HepG2 (cell line): ENCODE results near the gene IL15RA. TPM values are rescaled to one million over a fixed set of nuclear protein-coding genes. Genes with fewer than 3 reads are reported as not detected.

Experiments
- ATAC-seq: fragments of 200-7000 bp; cut with Tn5 transposase; 3 replicates; pipeline ENCODE4 v1.9.1; 2020; ENCODE audit warnings: mild to moderate bottlenecking, moderate library complexity
- BruUV-seq: library from RNA; stranded (reverse); fragments of 400-500 nt; replicated peaks from 2 replicates; lab custom pipeline; 2021; lab: Mats Ljungman, UMichigan
- CTCF ChIA-PET: fragments of 300-600 bp; formaldehyde crosslinking; extraction: SDS; loops from one replicate; lab custom pipeline; 2021; ENCODE audit warnings: low total read pairs, inconsistent platforms, low intra/inter-chr PET ratio; lab: Yijun Ruan, JAX
- POLR2A ChIA-PET: fragments of 350-600 bp; sonication (Branson Sonifier 250); formaldehyde crosslinking; loops from one replicate; lab custom pipeline; 2020; ENCODE audit warnings: antibody characterized with exemption, inconsistent platforms; lab: Yijun Ruan, JAX
- DNase-seq: peaks from one replicate; pipeline ENCODE4 v3.0.0-alpha.2; 2015; ENCODE audit warnings: low spot score
- FAIRE-seq: peaks from 3 replicates; lab custom pipeline; 2011; peaks lifted over from hg19 to GRCh38; lab: Jason Lieb, UNC
- H2AFZ ChIP-seq: one replicate; pipeline ENCODE4 v1.6.1; 2011; ENCODE audit warnings: low read length, inconsistent platforms
- H3K27ac ChIP-seq: fragments of 300-600 bp; 3 replicates; pipeline ENCODE4 v1.8.0; 2011; ENCODE audit warnings: mixed run types, mild to moderate bottlenecking, mixed read lengths, low read length, inconsistent platforms; ENCODE audit not compliant: insufficient read depth; ENCODE audit errors: extremely low read length
- H3K27me3 ChIP-seq, 2 experiments: fragments of 200-600 bp in 1 of 2; 2 replicates in 1 of 2; 3 replicates in 1 of 2; pipeline versions ENCODE4 v1.6.0 to v1.8.0; 2011; ENCODE audit warnings: low read length in 2 of 2, mild to moderate bottlenecking in 2 of 2, moderate library complexity in 2 of 2, inconsistent platforms in 1 of 2; ENCODE audit not compliant: insufficient read depth in 2 of 2, control insufficient read depth in 1 of 2
- H3K36me3 ChIP-seq, 2 experiments: fragments of 200-600 bp in 1 of 2; replicated peaks in 1 of 2; 2 replicates in 1 of 2; 3 replicates in 1 of 2; pipeline versions ENCODE4 v1.5.1 to v1.8.0; 2011; ENCODE audit warnings: low read length in 2 of 2, inconsistent platforms in 1 of 2; ENCODE audit not compliant: insufficient read depth in 2 of 2, control insufficient read depth in 1 of 2
- H3K4me1 ChIP-seq: 2 replicates; pipeline ENCODE4 v1.5.1; 2012; ENCODE audit warnings: low read length, inconsistent platforms; ENCODE audit not compliant: insufficient read depth
- H3K4me2 ChIP-seq: 2 replicates; pipeline ENCODE4 v1.6.0; 2011; ENCODE audit warnings: low read depth, low read length, inconsistent platforms
- H3K4me3 ChIP-seq, 3 experiments: fragments of 200-600 bp in 1 of 3; sonication (generic), shearing (Covaris generic) in 1 of 3; replicated peaks in 1 of 3; 2 replicates each; pipeline ENCODE4 v1.5.1; 2011 to 2016; ENCODE audit warnings: low read length in 3 of 3, inconsistent platforms in 2 of 3, low read depth in 2 of 3, mild to moderate bottlenecking in 2 of 3, control low read depth in 1 of 3, mixed read lengths in 1 of 3; ENCODE audit not compliant: insufficient read depth in 1 of 3
- H3K79me2 ChIP-seq: one replicate; pipeline ENCODE4 v1.6.1; 2011; ENCODE audit warnings: low read length, inconsistent platforms; ENCODE audit not compliant: insufficient read depth
- H3K9ac ChIP-seq: 2 replicates; pipeline ENCODE4 v1.6.0; 2011; ENCODE audit warnings: mild to moderate bottlenecking, low read depth, low read length, inconsistent platforms; ENCODE audit not compliant: insufficient read depth
- H3K9me3 ChIP-seq: 2 replicates; pipeline ENCODE4 v1.5.1; 2012; ENCODE audit warnings: mild to moderate bottlenecking, low read length
- H4K20me1 ChIP-seq: 2 replicates; pipeline ENCODE4 v1.6.0; 2011; ENCODE audit warnings: inconsistent platforms, mild to moderate bottlenecking, low read length, moderate library complexity; ENCODE audit not compliant: insufficient read depth
- MEIS1 ChIP-seq: sonication (generic); formaldehyde crosslinking; IDR thresholded peaks from 2 replicates; pipeline ENCODE4 v1.9.0; 2021; ENCODE audit warnings: mild to moderate bottlenecking, missing genetic modification reagents, moderate library complexity, borderline replicate concordance
- MTA1 ChIP-seq: sonication (generic); formaldehyde crosslinking; IDR thresholded peaks from 2 replicates; pipeline ENCODE4 v1.4.0; 2020; ENCODE audit warnings: missing genetic modification reagents, mild to moderate bottlenecking, borderline replicate concordance
- NKX3-1 ChIP-seq: sonication (generic); formaldehyde crosslinking; IDR thresholded peaks from 2 replicates; pipeline ENCODE4 v1.5.0; 2020; ENCODE audit warnings: missing genetic modification reagents
- NR2F6 ChIP-seq, 2 experiments: IDR thresholded peaks; 2 replicates each; pipeline ENCODE4 v1.6.1; 2016; ENCODE audit warnings: antibody characterized with exemption in 1 of 2, mild to moderate bottlenecking in 1 of 2
- SRSF1 ChIP-seq: fragments of 200-400 bp; formaldehyde crosslinking; optimal IDR thresholded peaks from 2 replicates; pipeline ENCODE3; 2017; ENCODE audit warnings: mild to moderate bottlenecking, low read depth, low read length, moderate library complexity
- TARDBP ChIP-seq: sonication (generic); formaldehyde crosslinking; IDR thresholded peaks from 2 replicates; pipeline ENCODE4 v1.8.0; 2022; ENCODE audit warnings: mild to moderate bottlenecking, missing genetic modification reagents
- TOPORS ChIP-seq: sonication (generic); formaldehyde crosslinking; IDR thresholded peaks from 2 replicates; pipeline ENCODE4 v1.8.0; 2023; ENCODE audit warnings: mild to moderate bottlenecking, missing genetic modification reagents
- WGBS: methylation state at CpG from one replicate; pipeline ENCODE4 v1.1.6; 2017; ENCODE audit warnings: low lambda C conversion rate; 5-methylcytosine and 5-hydroxymethylcytosine counted together
- in situ Hi-C: cut with HindIII; loops from 2 replicates; pipeline ENCODE4 v1.10.0; 2017; ENCODE audit warnings: low pct_unique_long_range_greater_than_20kb; ENCODE audit not compliant: extremely low pct_ligation_motif_present
- intact Hi-C: fragments of 100-400 bp; cut with micrococcal nuclease; formaldehyde crosslinking; loops from one replicate; pipeline ENCODE4 v1.10.0; 2022; ENCODE audit not compliant: unreplicated experiment
- polyA plus RNA-seq, 8 experiments: library from polyadenylated mRNA; depleted of rRNA in 3 of 8; stranded (reverse) in 7 of 8; unstranded in 1 of 8; fragments of >200 nt; fragmentation: Illumina TruSeq in 4 of 8; extraction: Trizol in 4 of 8; gene quantifications; 2 replicates each; pipeline versions ENCODE4 v1.2.1 to v1.2.3, GENCODE V29; 2011 to 2016; ENCODE audit warnings: low read depth in 4 of 8, missing spikeins in 1 of 8, mixed read lengths in 1 of 8; ENCODE audit not compliant: insufficient read depth in 1 of 8
- total RNA-seq, 5 experiments: library from RNA; depleted of rRNA; stranded (reverse); fragments of >200 nt; fragmentation: Illumina TruSeq; extraction: Trizol; gene quantifications; 2 replicates each; pipeline ENCODE4 v1.2.3, GENCODE V29; 2016; ENCODE audit warnings: low read depth in 1 of 5
- TF ChIP-seq, protein P1 (sequence below): sonication (generic); formaldehyde crosslinking; IDR thresholded peaks from 2 replicates; pipeline ENCODE4 v1.4.0; 2020; ENCODE audit warnings: missing genetic modification reagents, borderline replicate concordance

Gene IL15RA
- total and polyA plus RNA-seq, 2 of the 13 experiments (the other 11 are each of a cell fraction or from before 2014, with no cell fraction given) = 0.53 to 0.77 TPM

GRCh38 chr10:5977471-5978229, at the start of gene IL15RA (continued):
- 0 out of 2 replicates have a peak, but pooled peaks have one; percentile 44 for TF ChIP-seq MTA1 (CRISPR knock-in tag)
- TF ChIP-seq, protein P1, sequence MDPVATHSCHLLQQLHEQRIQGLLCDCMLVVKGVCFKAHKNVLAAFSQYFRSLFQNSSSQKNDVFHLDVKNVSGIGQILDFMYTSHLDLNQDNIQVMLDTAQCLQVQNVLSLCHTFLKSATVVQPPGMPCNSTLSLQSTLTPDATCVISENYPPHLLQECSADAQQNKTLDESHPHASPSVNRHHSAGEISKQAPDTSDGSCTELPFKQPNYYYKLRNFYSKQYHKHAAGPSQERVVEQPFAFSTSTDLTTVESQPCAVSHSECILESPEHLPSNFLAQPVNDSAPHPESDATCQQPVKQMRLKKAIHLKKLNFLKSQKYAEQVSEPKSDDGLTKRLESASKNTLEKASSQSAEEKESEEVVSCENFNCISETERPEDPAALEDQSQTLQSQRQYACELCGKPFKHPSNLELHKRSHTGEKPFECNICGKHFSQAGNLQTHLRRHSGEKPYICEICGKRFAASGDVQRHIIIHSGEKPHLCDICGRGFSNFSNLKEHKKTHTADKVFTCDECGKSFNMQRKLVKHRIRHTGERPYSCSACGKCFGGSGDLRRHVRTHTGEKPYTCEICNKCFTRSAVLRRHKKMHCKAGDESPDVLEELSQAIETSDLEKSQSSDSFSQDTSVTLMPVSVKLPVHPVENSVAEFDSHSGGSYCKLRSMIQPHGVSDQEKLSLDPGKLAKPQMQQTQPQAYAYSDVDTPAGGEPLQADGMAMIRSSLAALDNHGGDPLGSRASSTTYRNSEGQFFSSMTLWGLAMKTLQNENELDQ (CRISPR knock-in tag) = no peak
- no peak for TF ChIP-seq MEIS1 (CRISPR knock-in tag)
- TF ChIP-seq NR2F6 (IDR thresholded peaks at IDR 0.05) = no peak
- no peak for TF ChIP-seq NR2F6 (CRISPR knock-in tag; IDR thresholded peaks at IDR 0.05)
- TF ChIP-seq TARDBP = no peak
- peak; percentile 33 for TF ChIP-seq SRSF1

GRCh38 chr10:6025683-6026255, 48.4 kb upstream of the IL15RA start:
- no peak for ATAC-seq
- ChIA-PET CTCF (no interaction called here), POLR2A (no interaction called here)
- FAIRE-seq = no peak
- no TSS peak for BruUV-seq
- 68% methylated on average over 6 of the region's 6 CpGs for WGBS
- intact Hi-C loops = no loop called here
- Histone ChIP-seq H3K4me1 (no peaks in the 10 kb centered on the region), H3K9ac (no peak overlapping the region), H3K27me3 (peaks cover 0 to 8% of the 10 kb centered on the region in 2 experiments; a peak in 3 of 5 replicates), H3K27ac (no peak overlapping the region), H3K79me2 (no peaks in the 10 kb centered on the region), H2AFZ (no peak overlapping the region), H3K9me3 (no peaks in the 10 kb centered on the region), H3K4me3 (no peak overlapping the region), H4K20me1 (no peaks in the 10 kb centered on the region), H3K36me3 (no peaks in the 10 kb centered on the region), H3K4me2 (no peak overlapping the region)
- TF ChIP-seq TOPORS (CRISPR knock-in tag) = no peak
- no peak for TF ChIP-seq NKX3-1 (CRISPR knock-in tag)
- DNase-seq = no peak
- in situ Hi-C loops = no loop called here
